Neural cell (in vitro differentiated cells): Measurements from ENCODE around the gene SENP8. TPM values are rescaled to one million over a fixed set of nuclear protein-coding genes. Genes with fewer than 3 reads are reported as not detected.

Experiments
- H2AFZ ChIP-seq: fragments of 200-600, 300-800 bp; sonication (generic), shearing (Covaris generic); 2 replicates; pipeline ENCODE4 v1.6.0; 2014; ENCODE audit warnings: low read depth, mild to moderate bottlenecking, antibody characterized with exemption, low read length, moderate library complexity
- H3F3A ChIP-seq: fragments of 200-600 bp; shearing (Covaris generic); 2 replicates; pipeline ENCODE4 v1.6.1; 2016; ENCODE audit warnings: mild to moderate bottlenecking, moderate library complexity, mixed read lengths, antibody characterized with exemption, low read length; ENCODE audit not compliant: insufficient read depth, poor library complexity, severe bottlenecking
- H3K27ac ChIP-seq: fragments of 200-600, 300-800 bp; sonication (generic), shearing (Covaris generic); 2 replicates; pipeline ENCODE4 v1.5.1; 2014; ENCODE audit warnings: mild to moderate bottlenecking, low read length, moderate library complexity
- H3K27me3 ChIP-seq: fragments of 300-800, 200-600 bp; sonication (generic), shearing (Covaris generic); 2 replicates; pipeline ENCODE4 v1.6.0; 2014; ENCODE audit warnings: mild to moderate bottlenecking, low read depth, low read length, moderate library complexity; ENCODE audit not compliant: insufficient read depth
- H3K36me3 ChIP-seq: fragments of 300-800, 200-600 bp; sonication (generic), shearing (Covaris generic); 2 replicates; pipeline ENCODE4 v1.5.1; 2014; ENCODE audit warnings: mild to moderate bottlenecking, antibody characterized with exemption, low read length, moderate library complexity; ENCODE audit not compliant: insufficient read depth
- H3K4me2 ChIP-seq: fragments of 300-800, 200-600 bp; sonication (generic), shearing (Covaris generic); 2 replicates; pipeline ENCODE4 v1.6.0; 2014; ENCODE audit warnings: mild to moderate bottlenecking, low read length
- H3K4me3 ChIP-seq: fragments of 300-800, 200-600 bp; sonication (generic), shearing (Covaris generic); 2 replicates; pipeline ENCODE4 v1.5.1; 2014; ENCODE audit warnings: mild to moderate bottlenecking, low read length, moderate library complexity
- H3K79me2 ChIP-seq: fragments of 200-600 bp; shearing (Covaris generic); replicated peaks from 2 replicates; pipeline ENCODE4 v1.6.0; 2014; ENCODE audit warnings: mild to moderate bottlenecking, low read length, moderate library complexity; ENCODE audit not compliant: insufficient read depth
- H3K9ac ChIP-seq: fragments of 300-800, 200-600 bp; sonication (generic), shearing (Covaris generic); 2 replicates; pipeline ENCODE4 v1.6.1; 2016; ENCODE audit warnings: mild to moderate bottlenecking, low read length, mixed read lengths
- H3K9me2 ChIP-seq: fragments of 200-600 bp; shearing (Covaris generic); 2 replicates; pipeline ENCODE4 v1.6.1; 2016; ENCODE audit warnings: mild to moderate bottlenecking, low read length, mixed read lengths; ENCODE audit not compliant: insufficient read depth
- H3K9me3 ChIP-seq: fragments of 200-600, 300-800 bp; sonication (generic), shearing (Covaris generic); 2 replicates; pipeline ENCODE4 v1.6.1; 2016; ENCODE audit warnings: mild to moderate bottlenecking, mixed run types, low read length, moderate library complexity, mixed read lengths
- H4K20me1 ChIP-seq: fragments of 200-600 bp; shearing (Covaris generic); 2 replicates; pipeline ENCODE4 v1.6.1; 2016; ENCODE audit warnings: mild to moderate bottlenecking, mixed run types; ENCODE audit not compliant: insufficient read depth
- CTCF ChIP-seq: fragments of 450-650 bp; IDR thresholded peaks from 2 replicates; pipeline ENCODE4 v1.5.1; 2014; ENCODE audit warnings: antibody characterized with exemption, mild to moderate bottlenecking, moderate library complexity; ENCODE audit not compliant: poor library complexity, severe bottlenecking
- EP300 ChIP-seq: fragments of 450-650 bp; conservative IDR thresholded peaks from 2 replicates; pipeline ENCODE4 v1.6.1; 2014; ENCODE audit warnings: antibody characterized with exemption, mild to moderate bottlenecking, moderate library complexity; ENCODE audit not compliant: poor library complexity, severe bottlenecking
- EZH2 ChIP-seq: fragments of 200-600, 300-800 bp; shearing (Covaris generic), sonication (generic); IDR thresholded peaks from 2 replicates; pipeline ENCODE4 v1.6.1; 2014; ENCODE audit warnings: antibody characterized with exemption, low read length, borderline replicate concordance, mild to moderate bottlenecking; ENCODE audit not compliant: insufficient read depth, poor library complexity, severe bottlenecking
- MXI1 ChIP-seq: fragments of 450-650 bp; conservative IDR thresholded peaks from 2 replicates; pipeline ENCODE4 v1.6.1; 2014; ENCODE audit warnings: antibody characterized with exemption, mild to moderate bottlenecking; ENCODE audit not compliant: poor library complexity, severe bottlenecking
- POLR2AphosphoS5 ChIP-seq: IDR thresholded peaks from 2 replicates; pipeline ENCODE4 v1.6.1; 2012
- RAD21 ChIP-seq: fragments of 450-650 bp; conservative IDR thresholded peaks from 2 replicates; pipeline ENCODE4 v1.6.1; 2014; ENCODE audit warnings: antibody characterized with exemption, mild to moderate bottlenecking, moderate library complexity
- REST ChIP-seq: IDR thresholded peaks from 2 replicates; pipeline ENCODE4 v1.6.1; 2012; ENCODE audit warnings: borderline replicate concordance
- SMC3 ChIP-seq: fragments of 450-650 bp; conservative IDR thresholded peaks from 2 replicates; pipeline ENCODE4 v1.6.1; 2014; ENCODE audit warnings: antibody characterized with exemption, mild to moderate bottlenecking, moderate library complexity; ENCODE audit not compliant: poor library complexity
- TAF1 ChIP-seq: IDR thresholded peaks from 2 replicates; pipeline ENCODE4 v1.6.1; 2012; ENCODE audit warnings: low read depth
- polyA plus RNA-seq: library from polyadenylated mRNA; depleted of rRNA; stranded (reverse); fragments of >200 nt; gene quantifications from 2 replicates; pipeline ENCODE4 v1.2.3, GENCODE V29; 2014

The SENP8 gene
- polyA plus RNA-seq, 1 donor from 2014 or later = 3.2 TPM

- Histone ChIP-seq H3K27ac (no peak overlapping the region), H3K79me2 (no peaks in the 10 kb centered on the region), H3K27me3 (peaks cover 16% of the 10 kb centered on the region), H2AFZ (no peak overlapping the region), H3K4me3 (peak overlapping the region; percentile 45), H3K9me2 (no peaks in the 10 kb centered on the region), H3K9ac (no peak overlapping the region), H4K20me1 (no peaks in the 10 kb centered on the region), H3K36me3 (no peaks in the 10 kb centered on the region), H3K4me2 (no peak overlapping the region), H3F3A (no peaks in the 10 kb centered on the region), H3K9me3 (no peaks in the 10 kb centered on the region)
- no peak for TF ChIP-seq TAF1
- no peak for TF ChIP-seq CTCF
- no peak for TF ChIP-seq SMC3
- TF ChIP-seq EP300 = no peak
- TF ChIP-seq RAD21 = no peak
Measured at GRCh38 chr15:72184165-72184811, 66.1 kb downstream of the SENP8 start.

- H4K20me1 ChIP-seq = no peaks in the 10 kb centered on the region
- no peak overlapping the region for H3K9ac ChIP-seq
- no peaks in the 10 kb centered on the region for H3F3A ChIP-seq
- H3K9me2 ChIP-seq = no peaks in the 10 kb centered on the region
- no peaks in the 10 kb centered on the region for H3K9me3 ChIP-seq
- H2AFZ ChIP-seq = no peak overlapping the region
- no peak overlapping the region for H3K27ac ChIP-seq
- no peak overlapping the region for H3K4me2 ChIP-seq
- peaks cover 6% of the 10 kb centered on the region for H3K27me3 ChIP-seq
- no peaks in the 10 kb centered on the region for H3K36me3 ChIP-seq
- TF ChIP-seq EZH2 = no peak
- TF ChIP-seq CTCF = no peak
- no peak for TF ChIP-seq POLR2AphosphoS5
- TF ChIP-seq SMC3 = no peak
- TF ChIP-seq RAD21 = no peak
- TF ChIP-seq EP300 = no peak
- no peak for TF ChIP-seq REST
- no peak for TF ChIP-seq MXI1
- TF ChIP-seq TAF1 = no peak
- H3K79me2 ChIP-seq = no peaks in the 10 kb centered on the region
- H3K4me3 ChIP-seq = no peak overlapping the region
Measured at GRCh38 chr15:72189250-72189902, 71.2 kb downstream of the SENP8 start.
